ENCODE data around the gene MPEG1. TPM values are rescaled to one million over a fixed set of nuclear protein-coding genes. Genes with fewer than 3 reads are reported as not detected.

The MPEG1 gene
- total RNA-seq, 1 experiment from 2014 or later: not detected

- Histone ChIP-seq H2BK120ac (ENCODE audit: low read depth, low read length, poor library complexity, severe bottlenecking) (no peak overlapping the region), H3T11ph (ENCODE audit: low read length) (no peak overlapping the region), H2AFZ (ENCODE audit: low read length) (no peak overlapping the region), H3K4me1 (ENCODE audit: insufficient read depth, low read length) (peaks cover 3% of the 10 kb centered on the region; the same call in 1 of the 2 replicates), H3K27ac (ENCODE audit: insufficient read length, low read depth, low read length) (no peak overlapping the region), H2BK5ac (ENCODE audit: insufficient read length, low read length) (no peak overlapping the region), H3K14ac (ENCODE audit: insufficient read depth, low read length) (no peak overlapping the region), H3K56ac (ENCODE audit: insufficient read length, low read depth, low read length) (no peak overlapping the region), H2BK12ac (ENCODE audit: insufficient read length, low read depth, low read length) (no peak overlapping the region), H3K4ac (ENCODE audit: low read depth, low read length) (no peak overlapping the region), H3K18ac (ENCODE audit: insufficient read length, low read depth, low read length) (no peak overlapping the region), H3K23ac (ENCODE audit: insufficient read length, low read depth, low read length) (no peak overlapping the region), H2AK5ac (ENCODE audit: insufficient read length, low read length) (no peak overlapping the region), H3K23me2 (ENCODE audit: insufficient read length, low read depth, low read length, poor library complexity, severe bottlenecking) (no peaks in the 10 kb centered on the region), H3K79me1 (ENCODE audit: insufficient read depth, low read depth, low read length, poor library complexity, severe bottlenecking) (no peaks in the 10 kb centered on the region), H3K27me3 (ENCODE audit: insufficient read depth, low read length) (no peaks in the 10 kb centered on the region; the same call in 1 of the 2 replicates), H4K91ac (ENCODE audit: insufficient read length, low read depth, low read length) (no peak overlapping the region), H4K8ac (replicated peaks; ENCODE audit: insufficient read length, low read depth, low read length) (no peak overlapping the region), H3K9me3 (ENCODE audit: control insufficient read depth, low read depth, low read length) (no peaks in the 10 kb centered on the region), H3K79me2 (ENCODE audit: insufficient read depth, low read length) (no peaks in the 10 kb centered on the region), H3K4me2 (ENCODE audit: insufficient read depth, insufficient read length, low read length) (no peak overlapping the region), H2BK15ac (ENCODE audit: low read depth, low read length) (no peak overlapping the region), H4K20me1 (ENCODE audit: control insufficient read depth, insufficient read depth, insufficient read length) (no peaks in the 10 kb centered on the region), H2BK20ac (ENCODE audit: low read depth, low read length, poor library complexity, severe bottlenecking) (no peak overlapping the region), H4K5ac (ENCODE audit: insufficient read length, low read depth, low read length) (no peak overlapping the region), H3K9ac (ENCODE audit: extremely low read depth, insufficient read length, low read length) (no peak overlapping the region)
- no peak for TF ChIP-seq CTCF (conservative IDR thresholded peaks at IDR 0.05)
- no peaks in the 10 kb centered on the region for H3K36me3 Mint-ChIP-seq (ENCODE audit: insufficient read depth in 1 of 3, low read depth in 3 of 3)
- H3K4me3 Mint-ChIP-seq: no peak overlapping the region
- H3K4me1 Mint-ChIP-seq: peaks cover 18 to 24% of the 10 kb centered on the region in 2 experiments
- H3K27me3 Mint-ChIP-seq (ENCODE audit: low read depth): peaks cover 1% of the 10 kb centered on the region; the same call in 1 of the 2 replicates
- DNase-seq: no peak
- H3K9me3 Mint-ChIP-seq: peaks cover 3 to 8% of the 10 kb centered on the region in 2 experiments; a peak in 3 of 5 replicates
- H3K27ac Mint-ChIP-seq: no peak overlapping the region
Measured at GRCh38 chr11:59254286-59254685, 41.6 kb upstream of the MPEG1 start.
